HuH-7.5 (cell line): ENCODE data around the gene SNORC.

ENCODE experiments used
- DNase-seq: peaks from one replicate; pipeline ENCODE4 v3.0.0; 2011; ENCODE audit warnings: low spot score

The SNORC gene

DNA sequence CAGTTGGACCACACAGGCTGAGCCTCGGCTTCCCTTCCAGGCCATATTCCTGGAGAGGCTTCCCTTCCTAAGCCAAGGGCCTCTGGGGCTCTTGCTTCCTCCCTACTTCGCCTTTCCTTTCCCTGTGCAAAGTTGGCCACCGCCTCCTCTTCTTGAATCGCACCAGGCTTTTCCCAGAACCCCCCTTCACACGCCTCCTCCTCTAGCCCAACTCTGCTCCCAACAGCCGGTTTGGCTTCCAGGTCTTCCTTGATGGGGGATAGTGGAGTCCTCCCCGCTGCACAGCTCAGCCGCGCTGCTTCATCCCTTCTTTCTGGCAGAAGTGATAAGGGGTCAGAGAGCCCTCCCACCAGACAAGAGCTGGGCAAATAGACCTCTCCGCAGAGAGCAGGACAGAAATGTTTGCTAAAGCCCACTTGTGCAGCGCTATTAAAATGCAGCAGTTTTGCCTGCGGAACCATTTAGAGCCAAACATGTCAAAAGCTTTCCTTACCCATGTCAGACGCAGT, 56.4 kb downstream of the SNORC start:
- DNase-seq: no peak

DNA sequence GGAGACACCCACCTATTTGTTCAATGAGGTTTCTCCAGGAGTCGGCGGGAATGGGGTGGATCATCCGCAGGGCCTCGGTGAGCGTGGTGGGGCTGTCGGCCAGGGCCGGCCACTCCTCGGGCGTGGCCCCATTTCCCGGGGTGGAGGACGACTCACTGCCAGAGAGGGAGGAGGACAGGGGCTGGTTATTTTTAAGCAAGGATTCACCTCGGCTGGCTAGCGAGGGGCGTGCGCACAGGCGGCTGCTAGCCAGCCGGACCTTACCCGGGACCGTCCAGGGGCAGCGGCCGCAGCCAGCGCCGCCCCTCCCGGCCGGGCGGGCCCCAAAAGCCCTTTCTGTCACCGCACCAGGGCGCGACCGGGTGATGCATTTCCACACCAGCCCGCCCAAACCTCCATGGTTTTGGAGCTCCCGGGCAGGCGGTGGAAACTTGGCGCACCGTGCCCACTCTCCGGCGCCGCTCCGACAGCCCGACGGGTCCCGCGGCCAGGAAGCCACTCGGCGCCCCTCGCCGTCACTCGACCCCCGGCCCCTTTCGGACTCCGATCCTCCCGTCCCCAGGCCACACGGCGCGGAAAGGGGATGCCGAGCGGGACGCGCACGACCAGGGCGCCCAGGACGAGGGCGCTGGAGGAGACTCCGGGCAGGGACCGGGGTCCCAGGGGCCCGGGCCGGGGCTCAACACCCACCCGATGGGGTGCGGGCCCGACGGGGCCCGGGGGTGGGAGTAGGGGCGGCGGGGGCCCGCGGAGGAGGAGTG, 57.1 kb downstream of the SNORC start:
- DNase-seq: no peak

DNA sequence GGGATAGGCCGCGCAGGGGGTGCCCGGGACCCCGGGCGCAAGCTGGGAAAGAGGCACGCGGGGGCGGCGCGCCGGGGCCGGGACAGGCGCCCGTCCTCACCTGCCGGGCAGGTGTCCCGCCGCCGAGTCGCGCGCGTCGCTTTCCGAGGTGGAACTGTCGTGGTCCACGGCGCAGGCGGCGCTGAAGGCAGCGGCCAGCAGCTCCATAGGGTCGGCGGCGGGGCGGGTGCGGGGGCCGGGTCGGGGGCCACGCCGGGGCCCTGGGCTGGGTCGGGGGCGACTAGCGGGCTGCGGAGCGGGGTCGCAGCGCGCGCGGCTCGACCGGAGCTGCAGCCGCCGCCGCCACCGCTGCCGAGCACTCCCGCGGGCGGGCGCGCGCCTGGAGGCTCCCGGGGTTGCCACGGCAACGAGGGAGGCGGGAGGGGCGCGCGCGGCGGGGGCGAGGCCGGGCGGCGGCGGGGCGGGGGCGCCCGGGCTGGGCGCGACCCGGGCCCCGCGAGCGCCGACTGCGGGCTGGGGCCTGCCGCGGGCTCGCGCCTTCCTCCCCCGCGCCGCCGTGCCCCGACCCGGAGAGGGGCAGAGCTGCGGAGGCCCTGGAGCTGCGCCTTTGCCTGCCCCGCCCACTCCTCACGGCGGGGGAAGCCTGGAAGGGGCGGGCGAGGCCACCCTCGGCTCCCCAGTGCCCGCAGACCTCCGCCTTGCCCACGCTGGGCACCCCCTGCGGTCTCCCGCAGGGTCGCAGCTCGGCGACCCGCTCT, 57.9 kb downstream of the SNORC start:
- DNase-seq: no peak
